Fibroblast of upper back skin (primary cell): Measurements from ENCODE around the gene MAP2.

Experiments
- DNase-seq: peaks from one replicate; pipeline ENCODE4 v3.0.0-alpha.2; 2013

MAP2 gene

GRCh38 chr2:209424781-209425470 lies 1.1 kb downstream of the MAP2 start:
- DNase-seq: no peak

- DNase-seq: peak; percentile 34
Measured at GRCh38 chr2:209425471-209426071, 1.7 kb downstream of the MAP2 start.

- no peak for DNase-seq
Measured at GRCh38 chr2:209426432-209426831, 2.6 kb downstream of the MAP2 start.

- peak; percentile 62 for DNase-seq
Measured at GRCh38 chr2:209431701-209432100, 7.9 kb downstream of the MAP2 start.

GRCh38 chr2:209441541-209441940 lies 17.7 kb downstream of the MAP2 start:
- DNase-seq: no peak

- DNase-seq: no peak
Measured at GRCh38 chr2:209442939-209443338, 19.1 kb downstream of the MAP2 start.

- DNase-seq: no peak
Measured at GRCh38 chr2:209445485-209445884, 21.6 kb downstream of the MAP2 start.

GRCh38 chr2:209451209-209451834 lies 27.5 kb downstream of the MAP2 start:
- DNase-seq: no peak

- no peak for DNase-seq
Measured at GRCh38 chr2:209456489-209456888, 32.6 kb downstream of the MAP2 start.

- peak; percentile 43 for DNase-seq
Measured at GRCh38 chr2:209458008-209458979, 34.4 kb downstream of the MAP2 start.

- DNase-seq: no peak
Measured at GRCh38 chr2:209459359-209459758, 35.5 kb downstream of the MAP2 start.

- no peak for DNase-seq
Measured at GRCh38 chr2:209460151-209460761, 36.4 kb downstream of the MAP2 start.

GRCh38 chr2:209463226-209463625 lies 39.4 kb downstream of the MAP2 start:
- DNase-seq: no peak

- DNase-seq: no peak
Measured at GRCh38 chr2:209463835-209464234, 40.0 kb downstream of the MAP2 start.

- no peak for DNase-seq
Measured at GRCh38 chr2:209468846-209469245, 45.0 kb downstream of the MAP2 start.

GRCh38 chr2:209469481-209469880 lies 45.6 kb downstream of the MAP2 start:
- no peak for DNase-seq

GRCh38 chr2:209470466-209470865 lies 46.6 kb downstream of the MAP2 start:
- no peak for DNase-seq

GRCh38 chr2:209471037-209471436 lies 47.2 kb downstream of the MAP2 start:
- DNase-seq: peak; percentile 45

GRCh38 chr2:209472112-209472832 lies 48.4 kb downstream of the MAP2 start:
- peak; percentile 69 for DNase-seq

GRCh38 chr2:209472871-209473270 lies 49.0 kb downstream of the MAP2 start:
- peak; percentile 59 for DNase-seq

GRCh38 chr2:209473930-209474419 lies 50.1 kb downstream of the MAP2 start:
- DNase-seq: peak; percentile 97

- no peak for DNase-seq
Measured at GRCh38 chr2:209474960-209475359, 51.1 kb downstream of the MAP2 start.
